Tibial nerve (tissue), 4 donors: ENCODE results near the gene TMEM129.

ENCODE experiments used
- EP300 ChIP-seq, 2 donors: sonication (generic); formaldehyde crosslinking; IDR thresholded peaks; one replicate each; pipeline ENCODE4 v1.6.1; 2017; ENCODE audit warnings: antibody characterized with exemption in 2 of 2, mild to moderate bottlenecking in 1 of 2
- POLR2A ChIP-seq, 2 donors: fragments of 450-650 bp; IDR thresholded peaks; one replicate each; pipeline ENCODE4 v1.6.1; 2017; ENCODE audit warnings: antibody characterized with exemption in 2 of 2, mild to moderate bottlenecking in 2 of 2, moderate library complexity in 2 of 2
- TF ChIP-seq, protein P1 (sequence below), 5 experiments: fragments of 200-600 bp in 3 of 5; fragments of 450-650 bp in 2 of 5; sonication (generic) in 3 of 5; IDR thresholded peaks; one replicate each; pipeline ENCODE4 v1.5.1; 2016 to 2019; ENCODE audit warnings: antibody characterized with exemption in 5 of 5, mild to moderate bottlenecking in 3 of 5, moderate library complexity in 2 of 5

DNA sequence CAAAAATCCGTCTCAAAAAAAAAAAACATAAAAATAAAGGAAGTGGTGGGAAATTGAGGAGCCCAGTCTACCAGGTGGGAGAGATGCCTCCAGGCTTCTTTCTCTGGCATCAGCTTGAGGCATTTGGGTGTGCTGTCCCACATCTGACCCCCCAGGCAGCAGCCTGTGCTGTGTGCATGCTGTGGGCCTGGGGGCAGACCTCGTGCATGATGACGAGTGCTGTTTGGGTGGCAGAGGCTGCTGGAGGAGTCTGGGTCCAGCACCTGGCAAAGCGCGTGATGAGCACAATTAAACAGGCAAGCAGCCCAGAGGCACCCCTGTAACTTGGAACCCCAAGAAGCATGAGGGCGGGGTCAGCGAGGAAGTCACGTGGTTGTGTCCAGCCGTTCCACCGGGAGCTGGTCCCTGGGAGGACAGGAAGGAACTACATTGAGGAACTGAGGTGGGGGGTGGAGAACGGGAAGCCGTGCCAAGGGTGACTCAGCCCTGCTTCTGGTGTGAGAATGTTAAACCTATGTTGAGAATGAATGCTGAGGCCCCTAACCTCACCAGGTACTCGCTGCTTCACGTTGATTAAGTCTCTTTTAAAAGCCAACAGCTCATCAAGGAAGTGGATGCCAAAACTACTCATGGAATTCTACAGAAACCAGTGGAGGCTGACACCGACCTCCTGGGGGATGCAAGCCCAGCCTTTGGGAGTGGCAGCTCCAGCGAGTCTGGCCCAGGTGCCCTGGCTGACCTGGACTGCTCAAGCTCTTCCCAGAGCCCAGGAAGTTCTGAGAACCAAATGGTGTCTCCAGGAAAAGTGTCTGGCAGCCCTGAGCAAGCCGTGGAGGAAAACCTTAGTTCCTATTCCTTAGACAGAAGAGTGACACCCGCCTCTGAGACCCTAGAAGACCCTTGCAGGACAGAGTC, 6.3 kb upstream of the TMEM129 start:
- TF ChIP-seq, protein P1, sequence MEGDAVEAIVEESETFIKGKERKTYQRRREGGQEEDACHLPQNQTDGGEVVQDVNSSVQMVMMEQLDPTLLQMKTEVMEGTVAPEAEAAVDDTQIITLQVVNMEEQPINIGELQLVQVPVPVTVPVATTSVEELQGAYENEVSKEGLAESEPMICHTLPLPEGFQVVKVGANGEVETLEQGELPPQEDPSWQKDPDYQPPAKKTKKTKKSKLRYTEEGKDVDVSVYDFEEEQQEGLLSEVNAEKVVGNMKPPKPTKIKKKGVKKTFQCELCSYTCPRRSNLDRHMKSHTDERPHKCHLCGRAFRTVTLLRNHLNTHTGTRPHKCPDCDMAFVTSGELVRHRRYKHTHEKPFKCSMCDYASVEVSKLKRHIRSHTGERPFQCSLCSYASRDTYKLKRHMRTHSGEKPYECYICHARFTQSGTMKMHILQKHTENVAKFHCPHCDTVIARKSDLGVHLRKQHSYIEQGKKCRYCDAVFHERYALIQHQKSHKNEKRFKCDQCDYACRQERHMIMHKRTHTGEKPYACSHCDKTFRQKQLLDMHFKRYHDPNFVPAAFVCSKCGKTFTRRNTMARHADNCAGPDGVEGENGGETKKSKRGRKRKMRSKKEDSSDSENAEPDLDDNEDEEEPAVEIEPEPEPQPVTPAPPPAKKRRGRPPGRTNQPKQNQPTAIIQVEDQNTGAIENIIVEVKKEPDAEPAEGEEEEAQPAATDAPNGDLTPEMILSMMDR (IDR thresholded peaks at IDR 0.05), result no peak
- TF ChIP-seq POLR2A (IDR thresholded peaks at IDR 0.05) (no peak), EP300 (IDR thresholded peaks at IDR 0.05) (no peak)
